Measurements from ENCODE around the gene MOK. TPM values are rescaled to one million over a fixed set of nuclear protein-coding genes. Genes with fewer than 3 reads are reported as not detected.
A peak's percentile ranks its signal among the peaks of the same experiment; 100 is the strongest.

Gene MOK
- total RNA-seq, 1 donor from 2014 or later: 6.5 TPM

DNA sequence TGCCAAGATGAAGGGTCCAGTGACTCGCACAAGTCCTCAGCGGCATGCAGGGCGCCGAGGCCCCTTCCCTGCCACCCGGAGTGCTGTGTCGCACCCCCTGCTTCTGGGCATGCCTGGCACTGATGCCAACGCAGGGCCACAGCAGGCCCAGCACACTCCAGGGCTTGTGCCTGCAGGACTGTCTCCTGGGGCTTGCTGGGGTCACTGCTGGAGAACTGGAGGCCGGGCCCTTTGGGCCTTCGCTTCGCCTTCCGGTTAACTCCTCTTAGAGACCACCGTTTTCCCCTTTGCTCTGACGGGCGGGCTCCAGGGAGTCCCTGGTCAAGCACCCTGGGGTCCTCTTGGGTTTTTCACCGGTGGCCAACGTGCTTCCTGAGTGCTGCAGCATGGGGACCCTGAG, 85.6 kb downstream of the MOK start:
- H3K36me3 Mint-ChIP-seq (ENCODE audit: unreplicated experiment): no peaks in the 10 kb centered on the region
- H3K27me3 Mint-ChIP-seq (ENCODE audit: unreplicated experiment): no peaks in the 10 kb centered on the region
- no peak overlapping the region for H3K27ac Mint-ChIP-seq (ENCODE audit: unreplicated experiment)
- H3K4me3 Mint-ChIP-seq (ENCODE audit: unreplicated experiment): no peak overlapping the region
- no peak for DNase-seq
- peaks cover 4% of the 10 kb centered on the region for H3K9me3 Mint-ChIP-seq (ENCODE audit: unreplicated experiment)
- TF ChIP-seq, protein P1, sequence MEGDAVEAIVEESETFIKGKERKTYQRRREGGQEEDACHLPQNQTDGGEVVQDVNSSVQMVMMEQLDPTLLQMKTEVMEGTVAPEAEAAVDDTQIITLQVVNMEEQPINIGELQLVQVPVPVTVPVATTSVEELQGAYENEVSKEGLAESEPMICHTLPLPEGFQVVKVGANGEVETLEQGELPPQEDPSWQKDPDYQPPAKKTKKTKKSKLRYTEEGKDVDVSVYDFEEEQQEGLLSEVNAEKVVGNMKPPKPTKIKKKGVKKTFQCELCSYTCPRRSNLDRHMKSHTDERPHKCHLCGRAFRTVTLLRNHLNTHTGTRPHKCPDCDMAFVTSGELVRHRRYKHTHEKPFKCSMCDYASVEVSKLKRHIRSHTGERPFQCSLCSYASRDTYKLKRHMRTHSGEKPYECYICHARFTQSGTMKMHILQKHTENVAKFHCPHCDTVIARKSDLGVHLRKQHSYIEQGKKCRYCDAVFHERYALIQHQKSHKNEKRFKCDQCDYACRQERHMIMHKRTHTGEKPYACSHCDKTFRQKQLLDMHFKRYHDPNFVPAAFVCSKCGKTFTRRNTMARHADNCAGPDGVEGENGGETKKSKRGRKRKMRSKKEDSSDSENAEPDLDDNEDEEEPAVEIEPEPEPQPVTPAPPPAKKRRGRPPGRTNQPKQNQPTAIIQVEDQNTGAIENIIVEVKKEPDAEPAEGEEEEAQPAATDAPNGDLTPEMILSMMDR (IDR thresholded peaks at IDR 0.05; ENCODE audit: partially characterized antibody, unreplicated experiment): no peak
- H3K4me1 Mint-ChIP-seq (ENCODE audit: low read depth, unreplicated experiment): peaks cover 35% of the 10 kb centered on the region

DNA sequence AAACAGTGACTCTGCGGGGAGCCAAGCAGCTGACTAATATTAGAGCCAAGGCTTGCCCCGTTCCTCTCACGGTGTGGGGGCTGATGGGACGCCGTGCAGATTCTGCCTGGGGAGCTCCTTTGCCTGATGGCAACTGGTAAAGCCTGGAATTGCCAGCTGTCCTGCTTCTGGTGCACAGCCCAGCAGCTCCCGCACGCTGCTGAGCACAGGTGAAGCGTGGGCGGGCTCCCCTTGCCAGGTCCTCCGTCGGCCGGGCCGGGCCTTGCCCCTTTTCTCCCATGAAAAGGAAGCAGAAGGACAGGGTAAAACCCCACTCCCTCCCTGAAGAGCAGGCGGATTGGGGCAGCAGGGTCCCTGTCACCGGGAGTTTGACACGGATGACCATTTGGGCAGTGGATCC, 86.3 kb downstream of the MOK start:
- no peaks in the 10 kb centered on the region for H3K27me3 Mint-ChIP-seq (ENCODE audit: unreplicated experiment)
- no peak for DNase-seq
- no peaks in the 10 kb centered on the region for H3K36me3 Mint-ChIP-seq (ENCODE audit: unreplicated experiment)
- H3K4me1 Mint-ChIP-seq (ENCODE audit: low read depth, unreplicated experiment): peaks cover 35% of the 10 kb centered on the region
- H3K9me3 Mint-ChIP-seq (ENCODE audit: unreplicated experiment): peaks cover 4% of the 10 kb centered on the region
- H3K4me3 Mint-ChIP-seq (ENCODE audit: unreplicated experiment): no peak overlapping the region
- TF ChIP-seq, protein P1 (IDR thresholded peaks at IDR 0.05; ENCODE audit: partially characterized antibody, unreplicated experiment): no peak
- no peak overlapping the region for H3K27ac Mint-ChIP-seq (ENCODE audit: unreplicated experiment)

DNA sequence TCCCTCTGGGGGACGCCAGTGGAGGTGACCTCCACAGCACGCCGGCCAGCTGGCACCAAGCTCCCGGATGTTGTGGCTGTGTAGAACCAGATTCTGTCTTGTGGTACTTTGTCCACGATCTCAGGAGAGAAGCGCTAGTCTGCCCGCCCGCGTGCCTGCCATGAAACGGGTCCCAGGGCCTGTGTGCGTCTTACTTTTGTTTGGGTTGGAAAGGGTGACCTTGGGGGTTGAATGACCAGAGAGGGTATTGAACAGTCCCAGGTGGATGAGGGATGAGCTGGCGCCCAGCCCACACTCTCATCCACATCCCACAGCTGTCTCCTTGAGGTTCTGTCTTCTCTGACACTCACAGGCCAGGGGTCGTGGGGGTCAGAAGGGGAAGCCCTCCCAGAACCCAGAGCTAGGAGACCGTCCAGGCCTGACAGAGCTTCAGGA, 87.0 kb downstream of the MOK start:
- peak overlapping the region; percentile 21 for H3K27ac Mint-ChIP-seq (ENCODE audit: unreplicated experiment)
- peaks cover 2% of the 10 kb centered on the region for H3K27me3 Mint-ChIP-seq (ENCODE audit: unreplicated experiment)
- peaks cover 35% of the 10 kb centered on the region for H3K4me1 Mint-ChIP-seq (ENCODE audit: low read depth, unreplicated experiment)
- no peaks in the 10 kb centered on the region for H3K36me3 Mint-ChIP-seq (ENCODE audit: unreplicated experiment)
- no peak overlapping the region for H3K4me3 Mint-ChIP-seq (ENCODE audit: unreplicated experiment)
- TF ChIP-seq, protein P1 (IDR thresholded peaks at IDR 0.05; ENCODE audit: partially characterized antibody, unreplicated experiment): no peak
- DNase-seq: no peak
- peaks cover 6% of the 10 kb centered on the region for H3K9me3 Mint-ChIP-seq (ENCODE audit: unreplicated experiment)

DNA sequence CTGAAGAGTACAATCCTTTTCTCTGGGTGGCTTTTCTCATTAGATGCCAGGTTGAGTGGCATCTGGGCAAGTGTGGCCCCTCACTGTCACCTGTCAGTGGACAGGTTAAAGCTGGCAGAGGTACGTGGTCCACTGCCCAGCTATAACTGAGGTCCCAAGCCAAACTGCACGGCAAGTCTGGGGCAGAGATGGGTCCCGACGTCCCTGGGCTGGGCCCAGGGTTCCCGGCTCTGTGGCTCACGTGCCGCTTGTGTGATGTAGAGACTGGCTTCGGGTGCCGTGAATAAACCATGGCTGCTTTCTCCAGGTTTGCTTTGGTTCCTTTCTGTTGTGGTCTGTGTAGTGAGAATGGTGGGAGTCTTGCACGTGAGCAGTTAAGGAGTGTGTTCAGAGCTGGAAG, 87.6 kb downstream of the MOK start:
- Mint-ChIP-seq H3K4me3 (ENCODE audit: unreplicated experiment) (no peak overlapping the region), H3K36me3 (ENCODE audit: unreplicated experiment) (no peaks in the 10 kb centered on the region), H3K4me1 (ENCODE audit: low read depth, unreplicated experiment) (peaks cover 33% of the 10 kb centered on the region), H3K9me3 (ENCODE audit: unreplicated experiment) (peaks cover 6% of the 10 kb centered on the region), H3K27ac (ENCODE audit: unreplicated experiment) (peak overlapping the region; percentile 21), H3K27me3 (ENCODE audit: unreplicated experiment) (peaks cover 2% of the 10 kb centered on the region)
- TF ChIP-seq, protein P1 (IDR thresholded peaks at IDR 0.05; ENCODE audit: partially characterized antibody, unreplicated experiment): no peak
- no peak for DNase-seq

DNA sequence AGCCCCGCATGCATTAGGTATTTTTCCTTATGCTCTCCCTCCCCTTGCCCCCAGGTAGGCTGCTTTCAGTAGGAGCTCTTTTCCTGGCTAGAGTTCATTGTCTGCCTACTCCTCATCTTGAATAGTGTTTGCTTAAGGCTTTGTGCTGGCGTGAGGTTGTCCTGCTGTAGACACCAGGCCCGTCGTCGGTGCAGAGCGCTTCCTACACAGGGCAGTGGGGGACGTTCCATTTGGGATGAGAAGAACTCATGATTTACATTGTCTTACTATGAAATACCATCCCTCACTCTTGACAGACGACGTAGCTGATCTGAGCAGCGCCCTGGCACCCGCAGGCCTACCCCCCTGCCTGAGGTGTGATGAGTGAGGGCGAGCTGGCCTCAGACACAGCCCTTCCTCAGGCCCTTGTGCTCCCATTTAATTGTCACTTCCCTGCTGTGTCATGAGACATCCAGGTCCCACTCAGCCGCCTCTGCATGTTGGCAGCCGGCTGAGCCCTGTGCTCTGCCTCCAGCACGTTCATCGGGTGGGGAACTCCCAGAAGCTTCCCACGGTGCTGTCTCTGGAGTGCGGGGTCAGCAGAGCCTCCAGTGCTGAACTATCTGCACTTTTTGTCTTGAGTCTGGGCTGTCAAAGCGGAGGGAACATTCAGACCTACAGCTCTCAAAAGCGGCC, 89.3 kb downstream of the MOK start:
- Mint-ChIP-seq H3K27me3 (ENCODE audit: unreplicated experiment) (peaks cover 2% of the 10 kb centered on the region), H3K4me1 (ENCODE audit: low read depth, unreplicated experiment) (peaks cover 33% of the 10 kb centered on the region), H3K27ac (ENCODE audit: unreplicated experiment) (peak overlapping the region; percentile 78), H3K36me3 (ENCODE audit: unreplicated experiment) (no peaks in the 10 kb centered on the region), H3K4me3 (ENCODE audit: unreplicated experiment) (peak overlapping the region; percentile 59), H3K9me3 (ENCODE audit: unreplicated experiment) (peaks cover 5% of the 10 kb centered on the region)
- DNase-seq: no peak
- TF ChIP-seq, protein P1 (IDR thresholded peaks at IDR 0.05; ENCODE audit: partially characterized antibody, unreplicated experiment): no peak

All from glutamatergic neuron (in vitro differentiated cells).